BJ (cell line): ENCODE data around the gene S100A6. TPM values are rescaled to one million over a fixed set of nuclear protein-coding genes. Genes with fewer than 3 reads are reported as not detected.

Source experiments
- CTCF ChIA-PET: fragments of 350-600 bp; formaldehyde crosslinking; extraction: SDS; loops from one replicate; lab custom pipeline; 2021; ENCODE audit warnings: antibody characterized with exemption, inconsistent platforms; lab: Yijun Ruan, JAX
- POLR2A ChIA-PET: fragments of 300-600 bp; sonication (Branson Sonifier 250); formaldehyde crosslinking; extraction: SDS; loops from one replicate; lab custom pipeline; 2021; ENCODE audit warnings: antibody characterized with exemption; lab: Charles Lee
- DNase-seq: peaks from one replicate; pipeline ENCODE4 v3.0.0-alpha.2; 2011; ENCODE audit warnings: low read depth
- H3K27me3 ChIP-seq: 2 replicates; pipeline ENCODE4 v1.6.0; 2011; ENCODE audit warnings: low read length; ENCODE audit not compliant: control insufficient read depth, insufficient read depth
- H3K36me3 ChIP-seq: 2 replicates; pipeline ENCODE4 v1.5.1; 2011; ENCODE audit warnings: low read length; ENCODE audit not compliant: control insufficient read depth, insufficient read depth
- H3K4me3 ChIP-seq: 2 replicates; pipeline ENCODE4 v1.5.1; 2011; ENCODE audit warnings: low read depth, mild to moderate bottlenecking, control low read depth, low read length
- polyA plus RNA-seq: library from polyadenylated mRNA; depleted of rRNA; stranded (reverse); fragments of >200 nt; gene quantifications from 2 replicates; pipeline ENCODE4 v1.2.3, GENCODE V29; 2011; rRNA removed
- TF ChIP-seq, protein P1 (sequence below): IDR thresholded peaks from 2 replicates; pipeline ENCODE4 v1.5.1; 2011; ENCODE audit warnings: low read depth, mild to moderate bottlenecking, control low read depth, inconsistent platforms, low read length, moderate library complexity; ENCODE audit not compliant: insufficient read depth

S100A6 gene
- polyA plus RNA-seq, 1 experiment, result 1,308 TPM

- ChIA-PET POLR2A (no interaction called here), CTCF (interaction anchor here (1.1 to 18.6 kb wide), 3 partner anchors 10 to 134 kb away, joined by 4 to 404 read pairs (median 18); partner anchors contain the start of genes PGLYRP4 and S100A9)
- TF ChIP-seq, protein P1, sequence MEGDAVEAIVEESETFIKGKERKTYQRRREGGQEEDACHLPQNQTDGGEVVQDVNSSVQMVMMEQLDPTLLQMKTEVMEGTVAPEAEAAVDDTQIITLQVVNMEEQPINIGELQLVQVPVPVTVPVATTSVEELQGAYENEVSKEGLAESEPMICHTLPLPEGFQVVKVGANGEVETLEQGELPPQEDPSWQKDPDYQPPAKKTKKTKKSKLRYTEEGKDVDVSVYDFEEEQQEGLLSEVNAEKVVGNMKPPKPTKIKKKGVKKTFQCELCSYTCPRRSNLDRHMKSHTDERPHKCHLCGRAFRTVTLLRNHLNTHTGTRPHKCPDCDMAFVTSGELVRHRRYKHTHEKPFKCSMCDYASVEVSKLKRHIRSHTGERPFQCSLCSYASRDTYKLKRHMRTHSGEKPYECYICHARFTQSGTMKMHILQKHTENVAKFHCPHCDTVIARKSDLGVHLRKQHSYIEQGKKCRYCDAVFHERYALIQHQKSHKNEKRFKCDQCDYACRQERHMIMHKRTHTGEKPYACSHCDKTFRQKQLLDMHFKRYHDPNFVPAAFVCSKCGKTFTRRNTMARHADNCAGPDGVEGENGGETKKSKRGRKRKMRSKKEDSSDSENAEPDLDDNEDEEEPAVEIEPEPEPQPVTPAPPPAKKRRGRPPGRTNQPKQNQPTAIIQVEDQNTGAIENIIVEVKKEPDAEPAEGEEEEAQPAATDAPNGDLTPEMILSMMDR, result no peak
Observed at GRCh38 chr1:153488731-153489130, 47.1 kb downstream of the S100A6 start.

DNA sequence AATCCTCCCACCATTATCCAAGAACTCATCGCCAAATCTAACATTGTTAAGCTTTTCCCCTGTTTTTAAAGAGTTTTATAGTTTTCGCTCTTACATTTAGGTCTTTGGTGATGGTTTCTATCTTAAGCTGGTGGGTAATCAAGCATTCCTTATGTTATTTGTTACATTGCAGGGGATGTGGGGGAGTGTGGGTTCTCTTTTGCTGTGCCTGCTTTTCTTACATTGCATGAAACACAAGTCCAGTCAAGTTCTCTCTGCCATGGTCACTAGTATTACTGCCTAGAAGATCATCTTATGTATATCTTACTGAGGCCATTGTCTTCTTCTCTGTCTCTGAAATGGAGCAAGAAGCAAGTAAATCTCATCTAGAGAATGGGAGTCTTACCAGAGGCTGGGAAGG, 48.1 kb downstream of the S100A6 start:
- Histone ChIP-seq H3K36me3 (no peaks in the 10 kb centered on the region), H3K4me3 (no peak overlapping the region), H3K27me3 (peaks cover 8% of the 10 kb centered on the region)
- TF ChIP-seq, protein P1, result no peak
- ChIA-PET CTCF (interaction anchor here (0.6 to 18.6 kb wide), 3 partner anchors 21 to 151 kb away, joined by 3 to 404 read pairs (median 18); partner anchors contain the start of genes PGLYRP4 and S100A9), POLR2A (no interaction called here)
- DNase-seq, result no peak

More at GRCh38 chr1:153488731-153489130, 47.1 kb downstream of the S100A6 start:
- Histone ChIP-seq H3K36me3 (no peaks in the 10 kb centered on the region), H3K27me3 (peaks cover 5% of the 10 kb centered on the region), H3K4me3 (no peak overlapping the region)
- peak; percentile 70 for DNase-seq

DNA sequence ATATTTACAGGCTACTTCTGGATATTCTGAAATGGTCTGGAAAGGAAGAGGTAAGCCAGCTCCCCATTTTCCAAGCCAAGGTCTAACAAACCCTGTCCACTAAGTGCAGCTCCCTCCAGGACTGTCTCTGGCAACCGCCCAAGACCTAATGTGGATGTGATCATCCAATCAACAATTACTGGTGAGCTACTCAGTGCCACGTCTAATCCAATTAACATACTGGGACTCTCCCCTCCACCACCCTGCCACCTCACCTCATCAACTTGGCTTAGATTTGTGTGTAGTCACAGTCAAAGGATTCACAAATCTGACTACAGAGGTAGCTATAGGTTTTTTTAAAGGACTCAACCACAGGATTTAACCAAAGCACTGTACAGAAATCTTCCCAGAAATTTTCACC, 49.9 kb downstream of the S100A6 start:
- DNase-seq, result no peak
- H3K27me3 ChIP-seq, result peaks cover 9% of the 10 kb centered on the region
- no peaks in the 10 kb centered on the region for H3K36me3 ChIP-seq
- TF ChIP-seq, protein P1, result no peak
- no peak overlapping the region for H3K4me3 ChIP-seq
- ChIA-PET CTCF (interaction anchor here (0.6 to 3.4 kb wide), 6 partner anchors 9 to 138 kb away, joined by 3 to 23 read pairs (median 6); partner anchors contain the start of gene PGLYRP4), POLR2A (no interaction called here)

Other genes with a start within 250 kb of the S100A6 start
- gene PGLYRP3, start 223.0 kb downstream of the S100A6 start, polyA plus RNA-seq, result not detected in 2 replicates
- gene PGLYRP4, start 187.2 kb downstream of the S100A6 start, polyA plus RNA-seq, result not detected in 2 replicates
- not detected in 2 replicates for gene S100A9, start 178.1 kb downstream of the S100A6 start, polyA plus RNA-seq
- gene S100A12, start 160.4 kb downstream of the S100A6 start, polyA plus RNA-seq, result not detected in 2 replicates
- gene S100A8, start 144.9 kb downstream of the S100A6 start, polyA plus RNA-seq, result not detected in 2 replicates
- gene S100A7A, start 119.5 kb downstream of the S100A6 start, polyA plus RNA-seq, result not detected in 2 replicates
- not detected in 2 replicates for gene S100A7, start 75.3 kb downstream of the S100A6 start, polyA plus RNA-seq
- gene S100A5, start 4.9 kb upstream of the S100A6 start, polyA plus RNA-seq, result 0.28 and 0.40 TPM in 2 replicates
- gene S100A4, start 9.8 kb upstream of the S100A6 start, polyA plus RNA-seq, result 529 and 797 TPM in 2 replicates
- gene S100A3, start 13.3 kb upstream of the S100A6 start, polyA plus RNA-seq, result 5.5 and 9.5 TPM in 2 replicates
- 2.0 and 2.7 TPM in 2 replicates for gene S100A2, start 29.9 kb upstream of the S100A6 start, polyA plus RNA-seq
- gene S100A16, start 77.1 kb upstream of the S100A6 start, polyA plus RNA-seq, result 490 and 699 TPM in 2 replicates
- gene S100A14, start 80.3 kb upstream of the S100A6 start, polyA plus RNA-seq, result not detected in 2 replicates
- gene S100A13, start 91.5 kb upstream of the S100A6 start, polyA plus RNA-seq, result 310 and 313 TPM in 2 replicates
- gene S100A1, start 92.4 kb upstream of the S100A6 start, polyA plus RNA-seq, result 0.31 and 0.71 TPM in 2 replicates
- gene CHTOP, start 98.1 kb upstream of the S100A6 start, polyA plus RNA-seq, result 36.8 and 38.4 TPM in 2 replicates
- 50.3 and 62.4 TPM in 2 replicates for gene SNAPIN, start 122.7 kb upstream of the S100A6 start, polyA plus RNA-seq
- gene ILF2, start 135.0 kb upstream of the S100A6 start, polyA plus RNA-seq, result 182 and 213 TPM in 2 replicates
- gene NPR1, start 142.7 kb upstream of the S100A6 start, polyA plus RNA-seq, result 0.02 TPM in 1 of 2 replicates, not detected in the other
- 38.8 and 52.8 TPM in 2 replicates for gene INTS3, start 192.1 kb upstream of the S100A6 start, polyA plus RNA-seq
- 18.2 and 25.4 TPM in 2 replicates for gene SLC27A3, start 239.4 kb upstream of the S100A6 start, polyA plus RNA-seq